CD4-positive, alpha-beta T cell treated with Interleukin-6 for 4 hours (primary cell): ENCODE data around the gene KATNIP.

ENCODE experiments used
- DNase-seq: peaks from one replicate; pipeline ENCODE4 v3.0.0-alpha.2; 2020; ENCODE audit warnings: mixed read lengths

The KATNIP gene

DNA sequence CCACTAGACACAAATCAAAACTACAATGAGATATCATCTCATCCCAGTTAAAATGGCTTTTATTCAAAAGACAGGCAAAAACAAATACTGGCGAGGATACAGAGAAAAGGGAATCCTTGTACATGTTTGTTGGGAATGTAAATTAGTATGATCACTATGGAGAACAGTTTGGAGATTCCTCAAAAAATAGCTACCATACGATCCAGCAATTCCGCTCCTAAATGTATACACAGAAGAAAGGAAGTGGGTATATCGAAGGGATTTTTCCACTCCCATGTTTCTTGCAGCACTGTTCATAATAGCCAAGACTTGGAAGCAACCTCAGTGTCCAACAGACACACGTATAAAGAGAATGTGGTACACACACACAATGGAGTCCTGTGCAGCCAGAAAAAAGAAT lies 35.3 kb downstream of the KATNIP start:
- no peak for DNase-seq

DNA sequence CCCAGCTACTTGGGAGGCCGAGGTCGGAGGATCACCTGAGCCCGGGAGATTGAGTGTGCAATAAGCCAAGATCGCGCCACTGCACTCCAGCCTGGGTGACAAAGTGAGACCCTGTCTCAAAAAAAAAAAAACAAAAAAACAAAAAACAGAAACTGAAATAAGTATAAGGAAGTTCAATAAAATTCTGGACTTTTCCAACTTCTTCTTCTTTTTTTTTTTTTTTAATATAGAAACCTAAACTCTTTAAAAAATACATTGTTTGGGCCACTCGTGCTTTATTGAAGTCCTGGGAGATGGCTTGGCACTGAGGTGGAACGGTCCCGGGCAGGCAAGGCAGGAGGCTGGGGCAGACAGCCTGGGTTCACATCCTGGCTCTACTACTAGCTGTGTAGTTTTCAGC lies 36.8 kb downstream of the KATNIP start:
- DNase-seq: no peak

DNA sequence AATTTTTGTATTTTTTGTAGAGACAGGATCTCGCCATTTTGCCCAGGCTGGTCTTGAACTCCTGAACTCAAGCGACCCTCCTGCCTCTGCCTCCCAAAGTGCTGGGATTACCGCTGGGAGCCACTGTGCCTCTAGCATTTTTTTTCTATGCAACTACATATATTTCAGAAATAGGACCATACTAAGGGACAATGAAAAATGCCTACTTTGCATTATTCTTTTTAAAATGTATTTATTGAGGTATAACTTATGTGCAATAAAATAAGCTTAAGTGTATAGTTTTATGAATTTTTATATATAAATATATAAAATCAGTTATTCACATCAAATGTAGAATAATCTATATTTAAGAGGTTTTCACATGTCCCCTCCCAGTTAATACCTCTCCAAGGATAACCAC lies 38.1 kb downstream of the KATNIP start:
- no peak for DNase-seq

DNA sequence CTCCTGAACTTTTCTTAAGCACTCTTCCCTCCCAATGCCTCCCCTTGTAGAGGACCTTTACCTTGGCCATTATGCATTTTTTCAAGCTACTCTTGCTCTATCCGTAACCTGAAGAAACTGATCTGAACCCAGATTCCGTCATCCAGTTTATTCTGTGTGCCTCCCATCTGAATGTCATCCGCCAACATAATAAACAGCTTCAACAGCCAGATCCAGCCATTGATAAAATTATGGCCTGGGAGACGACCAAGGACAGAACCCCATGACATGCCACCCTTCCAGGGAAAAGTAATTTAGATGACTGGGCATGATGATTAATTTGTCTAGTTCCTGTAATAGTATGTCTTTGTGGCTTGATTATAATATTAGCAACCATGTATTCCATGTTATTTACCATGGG lies 41.9 kb downstream of the KATNIP start:
- DNase-seq: no peak

DNA sequence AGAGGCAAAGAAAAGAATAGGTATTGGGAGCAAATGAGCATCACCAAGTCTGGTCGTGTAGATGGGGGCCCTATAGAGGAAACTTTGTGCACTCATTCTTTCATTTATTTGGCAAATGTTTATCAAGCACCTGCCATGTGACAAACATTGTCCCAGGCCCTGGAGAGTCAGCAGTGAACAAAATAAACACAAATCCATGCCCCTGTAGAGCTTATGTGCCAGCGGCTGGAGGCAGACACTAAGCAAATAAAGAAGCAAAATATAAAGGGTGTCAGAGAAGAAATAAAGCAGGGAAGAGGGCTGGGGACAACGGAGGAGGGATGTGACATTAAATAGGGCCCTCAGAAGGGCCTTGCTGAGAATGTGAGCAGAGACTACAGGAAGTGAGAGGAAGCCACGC lies 45.5 kb downstream of the KATNIP start:
- DNase-seq: no peak

- no peak for DNase-seq
These were observed 46.0 kb downstream of the KATNIP start for GRCh38 chr16:27595993-27596392.

DNA sequence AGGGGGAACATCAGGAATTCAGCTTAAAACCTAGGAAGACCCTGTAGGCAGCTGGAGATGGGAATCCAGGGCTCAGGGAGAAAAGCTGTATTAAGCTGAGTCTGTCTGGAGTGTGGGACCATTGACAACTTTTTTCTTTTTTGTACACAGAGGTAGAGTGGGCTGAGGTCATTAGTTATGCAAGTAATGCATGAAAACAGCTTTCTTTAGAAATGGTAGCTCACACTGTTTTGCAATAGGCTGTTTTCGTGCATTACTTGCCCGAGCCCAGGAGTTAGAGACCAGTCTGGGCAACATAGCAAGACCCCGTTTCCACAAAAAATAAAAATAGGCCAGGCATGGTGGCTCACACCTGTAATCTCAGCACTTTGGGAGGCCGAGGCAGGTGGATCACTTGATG lies 46.5 kb downstream of the KATNIP start:
- DNase-seq: no peak

- no peak for DNase-seq
These were observed 47.4 kb downstream of the KATNIP start for GRCh38 chr16:27597361-27597760.

DNA sequence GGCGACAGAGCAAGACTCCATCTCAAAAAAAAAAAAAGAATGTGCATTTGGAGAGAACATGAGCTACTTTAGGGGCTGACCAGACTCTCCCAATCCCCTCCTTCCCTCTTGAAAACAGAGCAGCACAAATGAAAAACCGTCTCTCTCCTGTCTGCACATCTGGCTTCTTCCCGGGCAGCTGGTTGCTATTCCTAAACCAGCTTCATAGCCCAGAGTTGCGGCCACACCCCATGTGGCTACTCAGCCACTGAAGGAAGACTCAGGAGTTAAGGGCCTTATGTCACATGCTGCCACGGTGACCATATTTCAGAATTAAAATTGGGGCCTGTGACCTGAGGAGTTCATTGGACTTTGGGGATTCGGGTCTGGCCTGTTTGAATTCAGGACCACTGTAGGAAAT lies 48.3 kb downstream of the KATNIP start:
- DNase-seq: no peak

GRCh38 chr16:27598931-27599565 lies 49.1 kb downstream of the KATNIP start:
- no peak for DNase-seq

DNA sequence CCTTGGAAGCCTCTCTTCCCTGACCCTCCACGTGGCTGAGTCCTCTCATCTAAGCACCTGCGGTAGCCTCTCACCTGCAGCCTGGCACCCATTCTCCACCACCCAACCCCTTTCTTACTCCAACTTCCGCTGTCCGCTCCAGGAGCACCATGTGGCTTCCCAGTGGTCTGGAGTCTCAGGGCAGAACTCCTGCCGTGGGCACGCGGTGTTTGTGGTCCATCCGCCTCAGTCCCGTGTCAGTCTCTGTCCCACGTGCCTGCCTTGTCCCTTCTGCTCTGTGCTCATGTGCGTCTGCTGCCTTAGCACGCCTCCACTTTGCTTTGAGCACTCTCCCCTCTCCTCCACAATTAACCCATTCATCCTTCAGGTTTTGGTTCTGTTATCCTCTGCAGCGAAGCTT lies 49.7 kb downstream of the KATNIP start:
- DNase-seq: no peak
